HepG2 (cell line): ENCODE measurements around the gene SMAP1. TPM values are rescaled to one million over a fixed set of nuclear protein-coding genes. Genes with fewer than 3 reads are reported as not detected.

Source experiments
- ATAC-seq: fragments of 200-7000 bp; cut with Tn5 transposase; 3 replicates; pipeline ENCODE4 v1.9.1; 2020; ENCODE audit warnings: mild to moderate bottlenecking, moderate library complexity
- BruUV-seq: library from RNA; stranded (reverse); fragments of 400-500 nt; replicated peaks from 2 replicates; lab custom pipeline; 2021; lab: Mats Ljungman, UMichigan
- CTCF ChIA-PET: fragments of 300-600 bp; formaldehyde crosslinking; extraction: SDS; loops from one replicate; lab custom pipeline; 2021; ENCODE audit warnings: low total read pairs, inconsistent platforms, low intra/inter-chr PET ratio; lab: Yijun Ruan, JAX
- POLR2A ChIA-PET: fragments of 350-600 bp; sonication (Branson Sonifier 250); formaldehyde crosslinking; loops from one replicate; lab custom pipeline; 2020; ENCODE audit warnings: antibody characterized with exemption, inconsistent platforms; lab: Yijun Ruan, JAX
- DNase-seq: peaks from one replicate; pipeline ENCODE4 v3.0.0-alpha.2; 2015; ENCODE audit warnings: low spot score
- FAIRE-seq: peaks from 3 replicates; lab custom pipeline; 2011; peaks lifted over from hg19 to GRCh38; lab: Jason Lieb, UNC
- H2AFZ ChIP-seq: one replicate; pipeline ENCODE4 v1.6.1; 2011; ENCODE audit warnings: low read length, inconsistent platforms
- H3K27ac ChIP-seq: fragments of 300-600 bp; 3 replicates; pipeline ENCODE4 v1.8.0; 2011; ENCODE audit warnings: mixed run types, mild to moderate bottlenecking, mixed read lengths, low read length, inconsistent platforms; ENCODE audit not compliant: insufficient read depth; ENCODE audit errors: extremely low read length
- H3K27me3 ChIP-seq, 2 experiments: fragments of 200-600 bp in 1 of 2; 2 replicates in 1 of 2; 3 replicates in 1 of 2; pipeline versions ENCODE4 v1.6.0 to v1.8.0; 2011; ENCODE audit warnings: low read length in 2 of 2, mild to moderate bottlenecking in 2 of 2, moderate library complexity in 2 of 2, inconsistent platforms in 1 of 2; ENCODE audit not compliant: insufficient read depth in 2 of 2, control insufficient read depth in 1 of 2
- H3K36me3 ChIP-seq, 2 experiments: fragments of 200-600 bp in 1 of 2; replicated peaks in 1 of 2; 2 replicates in 1 of 2; 3 replicates in 1 of 2; pipeline versions ENCODE4 v1.5.1 to v1.8.0; 2011; ENCODE audit warnings: low read length in 2 of 2, inconsistent platforms in 1 of 2; ENCODE audit not compliant: insufficient read depth in 2 of 2, control insufficient read depth in 1 of 2
- H3K4me1 ChIP-seq: 2 replicates; pipeline ENCODE4 v1.5.1; 2012; ENCODE audit warnings: low read length, inconsistent platforms; ENCODE audit not compliant: insufficient read depth
- H3K4me2 ChIP-seq: 2 replicates; pipeline ENCODE4 v1.6.0; 2011; ENCODE audit warnings: low read depth, low read length, inconsistent platforms
- H3K4me3 ChIP-seq, 3 experiments: fragments of 200-600 bp in 1 of 3; sonication (generic), shearing (Covaris generic) in 1 of 3; replicated peaks in 1 of 3; 2 replicates each; pipeline ENCODE4 v1.5.1; 2011 to 2016; ENCODE audit warnings: low read length in 3 of 3, inconsistent platforms in 2 of 3, low read depth in 2 of 3, mild to moderate bottlenecking in 2 of 3, control low read depth in 1 of 3, mixed read lengths in 1 of 3; ENCODE audit not compliant: insufficient read depth in 1 of 3
- H3K79me2 ChIP-seq: one replicate; pipeline ENCODE4 v1.6.1; 2011; ENCODE audit warnings: low read length, inconsistent platforms; ENCODE audit not compliant: insufficient read depth
- H3K9ac ChIP-seq: 2 replicates; pipeline ENCODE4 v1.6.0; 2011; ENCODE audit warnings: mild to moderate bottlenecking, low read depth, low read length, inconsistent platforms; ENCODE audit not compliant: insufficient read depth
- H3K9me3 ChIP-seq: 2 replicates; pipeline ENCODE4 v1.5.1; 2012; ENCODE audit warnings: mild to moderate bottlenecking, low read length
- H4K20me1 ChIP-seq: 2 replicates; pipeline ENCODE4 v1.6.0; 2011; ENCODE audit warnings: inconsistent platforms, mild to moderate bottlenecking, low read length, moderate library complexity; ENCODE audit not compliant: insufficient read depth
- CREM ChIP-seq, 2 experiments: sonication (generic) in 1 of 2; formaldehyde crosslinking in 1 of 2; IDR thresholded peaks; 2 replicates each; pipeline versions ENCODE4 v1.4.0 to v1.6.1; 2016 to 2020; ENCODE audit warnings: antibody characterized with exemption in 1 of 2, mild to moderate bottlenecking in 1 of 2, missing genetic modification reagents in 1 of 2
- HMG20B ChIP-seq: conservative IDR thresholded peaks from 2 replicates; pipeline ENCODE4 v1.6.1; 2016; ENCODE audit warnings: missing genetic modification reagents, missing compliant biosample characterization
- HNRNPLL ChIP-seq: fragments of 200-400 bp; formaldehyde crosslinking; IDR thresholded peaks from 2 replicates; pipeline ENCODE4 v1.6.1; 2017; ENCODE audit warnings: mild to moderate bottlenecking, low read depth, low read length; ENCODE audit not compliant: poor library complexity, severe bottlenecking
- IRX3 ChIP-seq: sonication (generic); formaldehyde crosslinking; IDR thresholded peaks from 2 replicates; pipeline ENCODE4 v1.8.1; 2023; ENCODE audit warnings: mild to moderate bottlenecking, low read depth, missing genetic modification reagents, borderline replicate concordance
- SOX6 ChIP-seq, 2 experiments: fragments of 450-650 bp in 1 of 2; sonication (generic) in 1 of 2; formaldehyde crosslinking in 1 of 2; IDR thresholded peaks; 2 replicates each; pipeline versions ENCODE4 v1.4.0 to v1.6.1; 2017 to 2020; ENCODE audit warnings: antibody characterized with exemption in 1 of 2, mild to moderate bottlenecking in 1 of 2, missing genetic modification reagents in 1 of 2
- ZNF543 ChIP-seq: sonication (generic); formaldehyde crosslinking; IDR thresholded peaks from 2 replicates; pipeline ENCODE4 v1.4.0; 2020; ENCODE audit warnings: mild to moderate bottlenecking, missing genetic modification reagents
- WGBS: methylation state at CpG from one replicate; pipeline ENCODE4 v1.1.6; 2017; ENCODE audit warnings: low lambda C conversion rate; 5-methylcytosine and 5-hydroxymethylcytosine counted together
- in situ Hi-C: cut with HindIII; loops from 2 replicates; pipeline ENCODE4 v1.10.0; 2017; ENCODE audit warnings: low pct_unique_long_range_greater_than_20kb; ENCODE audit not compliant: extremely low pct_ligation_motif_present
- intact Hi-C: fragments of 100-400 bp; cut with micrococcal nuclease; formaldehyde crosslinking; loops from one replicate; pipeline ENCODE4 v1.10.0; 2022; ENCODE audit not compliant: unreplicated experiment
- polyA plus RNA-seq, 8 experiments: library from polyadenylated mRNA; depleted of rRNA in 3 of 8; stranded (reverse) in 7 of 8; unstranded in 1 of 8; fragments of >200 nt; fragmentation: Illumina TruSeq in 4 of 8; extraction: Trizol in 4 of 8; gene quantifications; 2 replicates each; pipeline versions ENCODE4 v1.2.1 to v1.2.3, GENCODE V29; 2011 to 2016; ENCODE audit warnings: low read depth in 4 of 8, missing spikeins in 1 of 8, mixed read lengths in 1 of 8; ENCODE audit not compliant: insufficient read depth in 1 of 8
- total RNA-seq, 5 experiments: library from RNA; depleted of rRNA; stranded (reverse); fragments of >200 nt; fragmentation: Illumina TruSeq; extraction: Trizol; gene quantifications; 2 replicates each; pipeline ENCODE4 v1.2.3, GENCODE V29; 2016; ENCODE audit warnings: low read depth in 1 of 5
- TF ChIP-seq, protein P1 (sequence below): IDR thresholded peaks from 2 replicates; pipeline ENCODE4 v1.6.1; 2016; ENCODE audit warnings: mild to moderate bottlenecking, missing biosample characterization, missing genetic modification reagents
- TF ChIP-seq, protein P2 (sequence below): IDR thresholded peaks from 2 replicates; pipeline ENCODE4 v1.6.1; 2016; ENCODE audit warnings: missing compliant biosample characterization, missing genetic modification reagents, borderline replicate concordance
- TF ChIP-seq, protein P3 (sequence below): IDR thresholded peaks from 2 replicates; pipeline ENCODE4 v1.6.1; 2016; ENCODE audit warnings: low read depth, missing genetic modification reagents, missing compliant biosample characterization
- TF ChIP-seq, protein P4 (sequence below): sonication (generic); formaldehyde crosslinking; IDR thresholded peaks from 2 replicates; pipeline ENCODE4 v1.5.1; 2020; ENCODE audit warnings: missing genetic modification reagents, mild to moderate bottlenecking, borderline replicate concordance
- TF ChIP-seq, protein P5 (sequence below): sonication (generic); formaldehyde crosslinking; conservative IDR thresholded peaks from 2 replicates; pipeline ENCODE4 v1.8.0; 2022; ENCODE audit warnings: missing genetic modification reagents

SMAP1 gene
- total and polyA plus RNA-seq, 2 of the 13 experiments (the other 11 are each of a cell fraction or from before 2014, with no cell fraction given) = 13.4 to 17.8 TPM

DNA sequence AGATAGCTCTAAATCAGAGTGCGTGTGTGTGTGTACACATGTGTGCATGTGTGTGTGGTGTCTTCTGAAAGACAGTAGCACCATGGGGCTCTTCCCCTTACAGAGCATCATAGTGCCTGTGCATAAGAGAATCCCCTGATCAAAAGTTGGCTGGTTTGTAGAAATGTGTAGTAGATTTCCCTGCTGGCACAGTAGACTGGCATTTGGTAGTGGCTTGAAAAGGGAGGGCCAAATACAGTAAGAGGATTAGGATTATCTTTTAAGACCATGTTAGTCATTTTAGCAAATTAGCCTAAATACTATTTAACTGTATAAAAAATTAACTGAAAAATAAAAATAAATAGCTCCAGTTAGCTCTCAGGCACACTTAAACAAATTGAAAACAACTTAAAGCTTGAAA lies 176.6 kb downstream of the SMAP1 start:
- in situ Hi-C loops (no loop called here), intact Hi-C loops (no loop called here)
- POLR2A ChIA-PET = no interaction called here
- no peak overlapping the region for H3K27ac ChIP-seq
- H3K36me3 ChIP-seq = no peaks in the 10 kb centered on the region
- no peaks in the 10 kb centered on the region for H3K9me3 ChIP-seq
- H3K27me3 ChIP-seq = no peaks in the 10 kb centered on the region; a peak in 1 of 5 replicates
- H3K79me2 ChIP-seq = no peaks in the 10 kb centered on the region
- no peak overlapping the region for H3K4me2 ChIP-seq
- no peaks in the 10 kb centered on the region for H4K20me1 ChIP-seq
- WGBS = 89% methylated on average over 1 of the region's 1 CpG
- no peak for DNase-seq
- no peak overlapping the region for H3K4me3 ChIP-seq
- no TSS peak for BruUV-seq
- no peak overlapping the region for H2AFZ ChIP-seq
- no peak for FAIRE-seq
- no peak for ATAC-seq
- no peak overlapping the region for H3K9ac ChIP-seq
- CTCF ChIA-PET = no interaction called here
- peaks cover 22% of the 10 kb centered on the region for H3K4me1 ChIP-seq
- TF ChIP-seq HNRNPLL (no peak), HMG20B (CRISPR knock-in tag) (no peak), CREM (IDR thresholded peaks at IDR 0.05) (no peak), CREM (CRISPR knock-in tag; IDR thresholded peaks at IDR 0.05) (no peak), IRX3 (no peak), ZNF543 (CRISPR knock-in tag) (no peak), SOX6 (IDR thresholded peaks at IDR 0.05) (no peak), SOX6 (CRISPR knock-in tag; IDR thresholded peaks at IDR 0.05) (no peak)
- TF ChIP-seq, protein P1, sequence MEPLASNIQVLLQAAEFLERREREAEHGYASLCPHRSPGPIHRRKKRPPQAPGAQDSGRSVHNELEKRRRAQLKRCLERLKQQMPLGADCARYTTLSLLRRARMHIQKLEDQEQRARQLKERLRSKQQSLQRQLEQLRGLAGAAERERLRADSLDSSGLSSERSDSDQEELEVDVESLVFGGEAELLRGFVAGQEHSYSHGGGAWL (CRISPR knock-in tag) = no peak
- TF ChIP-seq, protein P2, sequence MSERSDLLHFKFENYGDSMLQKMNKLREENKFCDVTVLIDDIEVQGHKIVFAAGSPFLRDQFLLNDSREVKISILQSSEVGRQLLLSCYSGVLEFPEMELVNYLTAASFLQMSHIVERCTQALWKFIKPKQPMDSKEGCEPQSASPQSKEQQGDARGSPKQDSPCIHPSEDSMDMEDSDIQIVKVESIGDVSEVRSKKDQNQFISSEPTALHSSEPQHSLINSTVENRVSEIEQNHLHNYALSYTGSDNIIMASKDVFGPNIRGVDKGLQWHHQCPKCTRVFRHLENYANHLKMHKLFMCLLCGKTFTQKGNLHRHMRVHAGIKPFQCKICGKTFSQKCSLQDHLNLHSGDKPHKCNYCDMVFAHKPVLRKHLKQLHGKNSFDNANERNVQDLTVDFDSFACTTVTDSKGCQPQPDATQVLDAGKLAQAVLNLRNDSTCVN (CRISPR knock-in tag) = no peak
- TF ChIP-seq, protein P3, sequence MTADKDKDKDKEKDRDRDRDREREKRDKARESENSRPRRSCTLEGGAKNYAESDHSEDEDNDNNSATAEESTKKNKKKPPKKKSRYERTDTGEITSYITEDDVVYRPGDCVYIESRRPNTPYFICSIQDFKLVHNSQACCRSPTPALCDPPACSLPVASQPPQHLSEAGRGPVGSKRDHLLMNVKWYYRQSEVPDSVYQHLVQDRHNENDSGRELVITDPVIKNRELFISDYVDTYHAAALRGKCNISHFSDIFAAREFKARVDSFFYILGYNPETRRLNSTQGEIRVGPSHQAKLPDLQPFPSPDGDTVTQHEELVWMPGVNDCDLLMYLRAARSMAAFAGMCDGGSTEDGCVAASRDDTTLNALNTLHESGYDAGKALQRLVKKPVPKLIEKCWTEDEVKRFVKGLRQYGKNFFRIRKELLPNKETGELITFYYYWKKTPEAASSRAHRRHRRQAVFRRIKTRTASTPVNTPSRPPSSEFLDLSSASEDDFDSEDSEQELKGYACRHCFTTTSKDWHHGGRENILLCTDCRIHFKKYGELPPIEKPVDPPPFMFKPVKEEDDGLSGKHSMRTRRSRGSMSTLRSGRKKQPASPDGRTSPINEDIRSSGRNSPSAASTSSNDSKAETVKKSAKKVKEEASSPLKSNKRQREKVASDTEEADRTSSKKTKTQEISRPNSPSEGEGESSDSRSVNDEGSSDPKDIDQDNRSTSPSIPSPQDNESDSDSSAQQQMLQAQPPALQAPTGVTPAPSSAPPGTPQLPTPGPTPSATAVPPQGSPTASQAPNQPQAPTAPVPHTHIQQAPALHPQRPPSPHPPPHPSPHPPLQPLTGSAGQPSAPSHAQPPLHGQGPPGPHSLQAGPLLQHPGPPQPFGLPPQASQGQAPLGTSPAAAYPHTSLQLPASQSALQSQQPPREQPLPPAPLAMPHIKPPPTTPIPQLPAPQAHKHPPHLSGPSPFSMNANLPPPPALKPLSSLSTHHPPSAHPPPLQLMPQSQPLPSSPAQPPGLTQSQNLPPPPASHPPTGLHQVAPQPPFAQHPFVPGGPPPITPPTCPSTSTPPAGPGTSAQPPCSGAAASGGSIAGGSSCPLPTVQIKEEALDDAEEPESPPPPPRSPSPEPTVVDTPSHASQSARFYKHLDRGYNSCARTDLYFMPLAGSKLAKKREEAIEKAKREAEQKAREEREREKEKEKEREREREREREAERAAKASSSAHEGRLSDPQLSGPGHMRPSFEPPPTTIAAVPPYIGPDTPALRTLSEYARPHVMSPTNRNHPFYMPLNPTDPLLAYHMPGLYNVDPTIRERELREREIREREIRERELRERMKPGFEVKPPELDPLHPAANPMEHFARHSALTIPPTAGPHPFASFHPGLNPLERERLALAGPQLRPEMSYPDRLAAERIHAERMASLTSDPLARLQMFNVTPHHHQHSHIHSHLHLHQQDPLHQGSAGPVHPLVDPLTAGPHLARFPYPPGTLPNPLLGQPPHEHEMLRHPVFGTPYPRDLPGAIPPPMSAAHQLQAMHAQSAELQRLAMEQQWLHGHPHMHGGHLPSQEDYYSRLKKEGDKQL (CRISPR knock-in tag) = no peak
- TF ChIP-seq, protein P4, sequence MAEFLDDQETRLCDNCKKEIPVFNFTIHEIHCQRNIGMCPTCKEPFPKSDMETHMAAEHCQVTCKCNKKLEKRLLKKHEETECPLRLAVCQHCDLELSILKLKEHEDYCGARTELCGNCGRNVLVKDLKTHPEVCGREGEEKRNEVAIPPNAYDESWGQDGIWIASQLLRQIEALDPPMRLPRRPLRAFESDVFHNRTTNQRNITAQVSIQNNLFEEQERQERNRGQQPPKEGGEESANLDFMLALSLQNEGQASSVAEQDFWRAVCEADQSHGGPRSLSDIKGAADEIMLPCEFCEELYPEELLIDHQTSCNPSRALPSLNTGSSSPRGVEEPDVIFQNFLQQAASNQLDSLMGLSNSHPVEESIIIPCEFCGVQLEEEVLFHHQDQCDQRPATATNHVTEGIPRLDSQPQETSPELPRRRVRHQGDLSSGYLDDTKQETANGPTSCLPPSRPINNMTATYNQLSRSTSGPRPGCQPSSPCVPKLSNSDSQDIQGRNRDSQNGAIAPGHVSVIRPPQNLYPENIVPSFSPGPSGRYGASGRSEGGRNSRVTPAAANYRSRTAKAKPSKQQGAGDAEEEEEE (CRISPR knock-in tag) = no peak
- TF ChIP-seq, protein P5, sequence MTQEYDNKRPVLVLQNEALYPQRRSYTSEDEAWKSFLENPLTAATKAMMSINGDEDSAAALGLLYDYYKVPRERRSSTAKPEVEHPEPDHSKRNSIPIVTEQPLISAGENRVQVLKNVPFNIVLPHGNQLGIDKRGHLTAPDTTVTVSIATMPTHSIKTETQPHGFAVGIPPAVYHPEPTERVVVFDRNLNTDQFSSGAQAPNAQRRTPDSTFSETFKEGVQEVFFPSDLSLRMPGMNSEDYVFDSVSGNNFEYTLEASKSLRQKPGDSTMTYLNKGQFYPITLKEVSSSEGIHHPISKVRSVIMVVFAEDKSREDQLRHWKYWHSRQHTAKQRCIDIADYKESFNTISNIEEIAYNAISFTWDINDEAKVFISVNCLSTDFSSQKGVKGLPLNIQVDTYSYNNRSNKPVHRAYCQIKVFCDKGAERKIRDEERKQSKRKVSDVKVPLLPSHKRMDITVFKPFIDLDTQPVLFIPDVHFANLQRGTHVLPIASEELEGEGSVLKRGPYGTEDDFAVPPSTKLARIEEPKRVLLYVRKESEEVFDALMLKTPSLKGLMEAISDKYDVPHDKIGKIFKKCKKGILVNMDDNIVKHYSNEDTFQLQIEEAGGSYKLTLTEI (CRISPR knock-in tag) = no peak
